ENCODE results near the gene XYLT2. TPM values are rescaled to one million over a fixed set of nuclear protein-coding genes. Genes with fewer than 3 reads are reported as not detected.

The XYLT2 gene
- total RNA-seq, 1 experiment from 2014 or later = 75.8 TPM

DNA sequence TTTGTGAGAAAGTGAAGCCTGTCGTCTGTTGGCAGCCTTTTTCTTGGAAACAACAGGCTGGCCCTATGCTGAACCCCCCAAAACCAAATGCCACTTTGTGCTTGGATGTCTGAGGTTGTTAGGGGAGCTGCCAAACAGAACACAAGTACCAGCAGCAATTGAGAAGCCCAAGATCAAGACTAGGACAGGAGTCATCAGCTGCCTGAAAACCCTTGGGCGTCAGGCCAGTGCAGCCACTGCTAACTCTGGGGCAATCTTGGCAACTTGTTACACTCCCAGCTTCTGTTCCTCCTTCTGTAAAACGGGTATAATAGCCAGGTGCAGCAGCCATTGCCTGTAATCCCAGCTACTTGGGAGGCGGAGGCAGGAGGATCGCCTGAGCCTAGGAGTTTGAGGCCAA is 60.7 kb downstream of the XYLT2 start:
- Mint-ChIP-seq H3K27me3 (ENCODE audit: insufficient read depth, unreplicated experiment) (no peaks in the 10 kb centered on the region), H3K36me3 (ENCODE audit: insufficient read depth, unreplicated experiment) (no peaks in the 10 kb centered on the region), H3K27ac (ENCODE audit: unreplicated experiment) (no peak overlapping the region), H3K4me3 (ENCODE audit: unreplicated experiment) (no peak overlapping the region), H3K9me3 (ENCODE audit: unreplicated experiment) (no peaks in the 10 kb centered on the region), H3K4me1 (ENCODE audit: low read depth, unreplicated experiment) (no peaks in the 10 kb centered on the region)
- intact Hi-C loops (cut with micrococcal nuclease; ENCODE audit: unreplicated experiment) = no loop called here
- Histone ChIP-seq H3K27me3 (replicated peaks; ENCODE audit: control insufficient read depth, insufficient read depth, low read length) (no peaks in the 10 kb centered on the region), H3K36me3 (ENCODE audit: control insufficient read depth, insufficient read depth, low read length) (no peaks in the 10 kb centered on the region), H3K9me3 (peaks cover under 1% of the 10 kb centered on the region; the same call in 1 of the 2 replicates), H3K4me1 (no peaks in the 10 kb centered on the region), H3K4me3 (ENCODE audit: low read depth, low read length) (no peak overlapping the region)
- TF ChIP-seq, protein P1, sequence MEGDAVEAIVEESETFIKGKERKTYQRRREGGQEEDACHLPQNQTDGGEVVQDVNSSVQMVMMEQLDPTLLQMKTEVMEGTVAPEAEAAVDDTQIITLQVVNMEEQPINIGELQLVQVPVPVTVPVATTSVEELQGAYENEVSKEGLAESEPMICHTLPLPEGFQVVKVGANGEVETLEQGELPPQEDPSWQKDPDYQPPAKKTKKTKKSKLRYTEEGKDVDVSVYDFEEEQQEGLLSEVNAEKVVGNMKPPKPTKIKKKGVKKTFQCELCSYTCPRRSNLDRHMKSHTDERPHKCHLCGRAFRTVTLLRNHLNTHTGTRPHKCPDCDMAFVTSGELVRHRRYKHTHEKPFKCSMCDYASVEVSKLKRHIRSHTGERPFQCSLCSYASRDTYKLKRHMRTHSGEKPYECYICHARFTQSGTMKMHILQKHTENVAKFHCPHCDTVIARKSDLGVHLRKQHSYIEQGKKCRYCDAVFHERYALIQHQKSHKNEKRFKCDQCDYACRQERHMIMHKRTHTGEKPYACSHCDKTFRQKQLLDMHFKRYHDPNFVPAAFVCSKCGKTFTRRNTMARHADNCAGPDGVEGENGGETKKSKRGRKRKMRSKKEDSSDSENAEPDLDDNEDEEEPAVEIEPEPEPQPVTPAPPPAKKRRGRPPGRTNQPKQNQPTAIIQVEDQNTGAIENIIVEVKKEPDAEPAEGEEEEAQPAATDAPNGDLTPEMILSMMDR (IDR thresholded peaks at IDR 0.05; ENCODE audit: insufficient read depth in 1 of 2, low read depth in 1 of 2, low read length in 1 of 2, severe bottlenecking in 1 of 2, unreplicated experiment in 1 of 2) = no peak
- BruUV-seq (replicated peaks) = no TSS peak
- ChIA-PET POLR2A (interaction anchor here (1.3 kb wide), 1 partner anchor 10 kb away, joined by 7 read pairs; no protein-coding TSS in a partner anchor), CTCF (interaction anchor here (0.7 to 3.7 kb wide), 2 partner anchors 10 to 696 kb away, joined by 4 to 28 read pairs; partner anchors contain the start of gene LRRC59)
- DNase-seq = peak in 1 of 2 experiments; percentile 38

DNA sequence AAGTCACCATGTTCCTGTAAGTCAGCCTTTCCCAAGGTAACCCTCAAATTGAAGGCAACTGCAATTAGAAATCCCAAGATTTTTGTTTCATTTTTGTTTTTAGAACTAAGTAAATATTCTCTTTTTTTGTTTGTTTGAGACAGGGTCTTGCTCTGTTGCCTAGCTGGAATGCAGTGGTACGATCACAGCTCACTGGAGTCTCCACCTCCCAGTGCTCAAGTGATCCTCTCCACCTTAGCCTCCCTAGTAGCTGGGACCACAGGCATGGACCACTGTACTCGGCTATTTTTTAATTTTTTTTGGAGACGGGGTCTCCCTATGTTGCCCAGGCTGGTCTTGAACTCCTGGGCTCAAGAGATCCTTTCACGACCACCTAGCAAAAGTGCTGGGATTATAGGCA is 62.0 kb downstream of the XYLT2 start:
- H3K27me3 ChIP-seq (replicated peaks; ENCODE audit: control insufficient read depth, insufficient read depth, low read length) = no peaks in the 10 kb centered on the region
- H3K36me3 ChIP-seq (ENCODE audit: control insufficient read depth, insufficient read depth, low read length) = no peaks in the 10 kb centered on the region
- Mint-ChIP-seq H3K27me3 (ENCODE audit: insufficient read depth, unreplicated experiment) (no peaks in the 10 kb centered on the region), H3K4me1 (ENCODE audit: low read depth, unreplicated experiment) (no peaks in the 10 kb centered on the region), H3K9me3 (ENCODE audit: unreplicated experiment) (no peaks in the 10 kb centered on the region), H3K36me3 (ENCODE audit: insufficient read depth, unreplicated experiment) (no peaks in the 10 kb centered on the region), H3K4me3 (ENCODE audit: unreplicated experiment) (no peak overlapping the region), H3K27ac (ENCODE audit: unreplicated experiment) (no peak overlapping the region)
- ChIA-PET CTCF (interaction anchor here (3.7 kb wide), 1 partner anchor 11 kb away, joined by 28 read pairs; the partner anchor contains the start of gene LRRC59), POLR2A (interaction anchor here (0.7 kb wide), 1 partner anchor 23 kb away, joined by 5 read pairs; no protein-coding TSS in a partner anchor)
- H3K4me1 ChIP-seq = no peaks in the 10 kb centered on the region
- H3K4me3 ChIP-seq (ENCODE audit: low read depth, low read length) = no peak overlapping the region
- intact Hi-C loops (cut with micrococcal nuclease; ENCODE audit: unreplicated experiment) = no loop called here
- TF ChIP-seq, protein P1 (IDR thresholded peaks at IDR 0.05; ENCODE audit: insufficient read depth in 1 of 2, low read depth in 1 of 2, low read length in 1 of 2, severe bottlenecking in 1 of 2, unreplicated experiment in 1 of 2) = no peak
- BruUV-seq (replicated peaks) = no TSS peak
- H3K9me3 ChIP-seq = peaks cover 11% of the 10 kb centered on the region
- DNase-seq = no peak

Other genes starting within 250 kb of the XYLT2 start
- 2.2 and 3.4 TPM in 2 replicates for gene SAMD14, start 216.0 kb upstream of the XYLT2 start, total RNA-seq (2022)
- 74.8 and 76.2 TPM in 2 replicates for gene PPP1R9B, start 195.4 kb upstream of the XYLT2 start, total RNA-seq (2022)
- gene SGCA, start 180.1 kb upstream of the XYLT2 start, total RNA-seq (2022) = not detected in 2 replicates
- 23.4 and 27.3 TPM in 2 replicates for gene COL1A1, start 144.5 kb upstream of the XYLT2 start, total RNA-seq (2022)
- 14.6 and 14.8 TPM in 2 replicates for gene TMEM92, start 71.7 kb upstream of the XYLT2 start, total RNA-seq (2022)
- 196 and 203 TPM in 2 replicates for gene MRPL27, start 27.1 kb downstream of the XYLT2 start, total RNA-seq (2022)
- 43.5 and 48.5 TPM in 2 replicates for gene EME1, start 27.1 kb downstream of the XYLT2 start, total RNA-seq (2022)
- 324 and 336 TPM in 2 replicates for gene LRRC59, start 51.4 kb downstream of the XYLT2 start, total RNA-seq (2022)
- 135 and 161 TPM in 2 replicates for gene ACSF2, start 80.1 kb downstream of the XYLT2 start, total RNA-seq (2022)
- gene CHAD, start 122.8 kb downstream of the XYLT2 start, total RNA-seq (2022) = not detected in 2 replicates
- 85.3 and 93.9 TPM in 2 replicates for gene RSAD1, start 132.7 kb downstream of the XYLT2 start, total RNA-seq (2022)
- 1.3 and 2.7 TPM in 2 replicates for gene MYCBPAP, start 162.3 kb downstream of the XYLT2 start, total RNA-seq (2022)
- 49.4 and 53.2 TPM in 2 replicates for gene EPN3, start 186.6 kb downstream of the XYLT2 start, total RNA-seq (2022)
- gene SPATA20, start 201.0 kb downstream of the XYLT2 start, total RNA-seq (2022) = 149 and 176 TPM in 2 replicates
- gene CACNA1G, start 214.6 kb downstream of the XYLT2 start, total RNA-seq (2022) = 1.4 and 1.6 TPM in 2 replicates

Measured in Caco-2 (cell line).